GM18499 (cell line): ENCODE measurements around the gene NBPF1.
"Not testable (repeated sequence)": the region's sequence is repeated elsewhere in the genome, so short reads cannot be mapped to it uniquely, and the experiment has no call there.

Source experiments
- ATAC-seq: cut with Tn5 transposase; IDR thresholded peaks from one replicate; pipeline ENCODE4 v1.9.1; 2021; ENCODE audit warnings: moderate number of reproducible peaks; ENCODE audit not compliant: insufficient read depth, unreplicated experiment

The NBPF1 gene

GRCh38 chr1:16560498-16560897 is 52.9 kb downstream of the NBPF1 start:
- not testable (repeated sequence) for ATAC-seq

GRCh38 chr1:16559688-16560087 is 53.7 kb downstream of the NBPF1 start:
- ATAC-seq, result not testable (repeated sequence)

GRCh38 chr1:16557034-16557433 is 56.3 kb downstream of the NBPF1 start:
- not testable (repeated sequence) for ATAC-seq

GRCh38 chr1:16553244-16553643 is 60.1 kb downstream of the NBPF1 start:
- ATAC-seq, result not testable (repeated sequence)

GRCh38 chr1:16550212-16550918 is 63.0 kb downstream of the NBPF1 start:
- ATAC-seq, result not testable (repeated sequence)

GRCh38 chr1:16549545-16549944 is 63.8 kb downstream of the NBPF1 start:
- ATAC-seq, result not testable (repeated sequence)

- not testable (repeated sequence) for ATAC-seq
Observed at GRCh38 chr1:16547502-16548241, 65.7 kb downstream of the NBPF1 start.

GRCh38 chr1:16545682-16546095 is 67.7 kb downstream of the NBPF1 start:
- ATAC-seq, result not testable (repeated sequence)

GRCh38 chr1:16540421-16540893 is 72.9 kb downstream of the NBPF1 start:
- ATAC-seq, result not testable (repeated sequence)

- ATAC-seq, result not testable (repeated sequence)
Observed at GRCh38 chr1:16537528-16537927, 75.8 kb downstream of the NBPF1 start.

- not testable (repeated sequence) for ATAC-seq
Observed at GRCh38 chr1:16536796-16537195, 76.6 kb downstream of the NBPF1 start.

GRCh38 chr1:16535898-16536297 is 77.5 kb downstream of the NBPF1 start:
- not testable (repeated sequence) for ATAC-seq

- not testable (repeated sequence) for ATAC-seq
Observed at GRCh38 chr1:16535487-16535886, 77.9 kb downstream of the NBPF1 start.

- ATAC-seq, result not testable (repeated sequence)
Observed at GRCh38 chr1:16534829-16535456, 78.4 kb downstream of the NBPF1 start.

GRCh38 chr1:16534239-16534828 is 79.0 kb downstream of the NBPF1 start:
- ATAC-seq, result not testable (repeated sequence)

GRCh38 chr1:16532235-16532991 is 81.0 kb downstream of the NBPF1 start:
- ATAC-seq, result not testable (repeated sequence)

- not testable (repeated sequence) for ATAC-seq
Observed at GRCh38 chr1:16528338-16528737, 85.0 kb downstream of the NBPF1 start.

GRCh38 chr1:16525769-16526168 is 87.6 kb downstream of the NBPF1 start:
- ATAC-seq, result not testable (repeated sequence)

GRCh38 chr1:16521679-16522078 is 91.7 kb downstream of the NBPF1 start:
- ATAC-seq, result not testable (repeated sequence)

GRCh38 chr1:16521288-16521583 is 92.1 kb downstream of the NBPF1 start:
- ATAC-seq, result no peak
